ENCODE data around the gene CD180. TPM values are rescaled to one million over a fixed set of nuclear protein-coding genes. Genes with fewer than 3 reads are reported as not detected.

CD180 gene
- total and polyA plus RNA-seq, 2 experiments from 2014 or later = 0.07 TPM; not detected in 1

DNA sequence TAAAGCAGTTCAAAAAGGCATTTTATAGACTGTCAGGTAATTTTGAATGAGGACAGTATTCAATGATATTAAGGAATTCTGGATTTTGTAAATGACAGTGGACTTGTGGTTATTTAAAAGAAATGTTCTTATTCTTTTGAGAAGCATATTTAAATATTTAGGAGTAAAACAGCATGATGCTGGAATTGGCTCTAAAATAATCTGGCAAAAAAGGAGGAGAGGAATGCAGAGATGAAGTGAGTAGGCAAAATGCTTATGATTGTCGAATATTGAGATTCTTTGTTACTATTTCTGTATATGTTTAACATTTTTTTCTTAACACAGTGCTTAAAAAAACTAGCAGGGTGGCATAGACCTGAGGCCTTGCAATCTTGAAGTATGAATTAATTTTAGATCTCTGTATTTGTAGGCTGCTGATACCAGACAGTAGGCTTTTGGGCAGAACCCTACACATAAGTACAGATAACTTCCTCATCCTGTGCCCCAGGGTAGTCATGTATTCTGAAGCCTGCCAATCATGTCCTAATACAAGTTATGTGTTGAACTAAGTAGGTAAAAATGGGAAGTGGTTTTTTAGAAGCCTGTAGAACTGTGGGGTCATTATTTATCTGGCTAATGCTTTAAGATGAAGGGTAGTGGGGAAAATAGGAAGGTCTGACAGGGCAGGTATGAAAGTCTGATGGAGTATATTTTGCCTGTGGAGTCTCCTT lies 9.4 kb downstream of the CD180 start:
- Histone ChIP-seq H3K27me3 (no peaks in the 10 kb centered on the region), H3K36me3 (replicated peaks; ENCODE audit: insufficient read depth, low read depth) (no peaks in the 10 kb centered on the region), H3K4me1 (ENCODE audit: insufficient read depth) (peaks cover 7% of the 10 kb centered on the region), H3K4me3 (no peak overlapping the region), H2AFZ (no peak overlapping the region), H3K27ac (no peak overlapping the region), H3K9me2 (replicated peaks; ENCODE audit: insufficient read depth) (no peaks in the 10 kb centered on the region), H4K20me1 (ENCODE audit: insufficient read depth, poor library complexity, severe bottlenecking) (no peaks in the 10 kb centered on the region), H3K79me2 (no peaks in the 10 kb centered on the region), H3K4me2 (no peak overlapping the region), H3K9me3 (ENCODE audit: low read depth) (no peaks in the 10 kb centered on the region)
- no peak for DNase-seq (ENCODE audit: low spot score)
- 89% methylated on average over 1 of the region's 1 CpG for WGBS (ENCODE audit: low lambda C conversion rate, missing lambda C conversion rate)
- TF ChIP-seq EZH2phosphoT487 (IDR thresholded peaks at IDR 0.05; ENCODE audit: low read depth, severe bottlenecking, unreplicated experiment) (no peak), EZH2 (IDR thresholded peaks at IDR 0.05; ENCODE audit: borderline replicate concordance) (no peak)
- TF ChIP-seq, protein P1, sequence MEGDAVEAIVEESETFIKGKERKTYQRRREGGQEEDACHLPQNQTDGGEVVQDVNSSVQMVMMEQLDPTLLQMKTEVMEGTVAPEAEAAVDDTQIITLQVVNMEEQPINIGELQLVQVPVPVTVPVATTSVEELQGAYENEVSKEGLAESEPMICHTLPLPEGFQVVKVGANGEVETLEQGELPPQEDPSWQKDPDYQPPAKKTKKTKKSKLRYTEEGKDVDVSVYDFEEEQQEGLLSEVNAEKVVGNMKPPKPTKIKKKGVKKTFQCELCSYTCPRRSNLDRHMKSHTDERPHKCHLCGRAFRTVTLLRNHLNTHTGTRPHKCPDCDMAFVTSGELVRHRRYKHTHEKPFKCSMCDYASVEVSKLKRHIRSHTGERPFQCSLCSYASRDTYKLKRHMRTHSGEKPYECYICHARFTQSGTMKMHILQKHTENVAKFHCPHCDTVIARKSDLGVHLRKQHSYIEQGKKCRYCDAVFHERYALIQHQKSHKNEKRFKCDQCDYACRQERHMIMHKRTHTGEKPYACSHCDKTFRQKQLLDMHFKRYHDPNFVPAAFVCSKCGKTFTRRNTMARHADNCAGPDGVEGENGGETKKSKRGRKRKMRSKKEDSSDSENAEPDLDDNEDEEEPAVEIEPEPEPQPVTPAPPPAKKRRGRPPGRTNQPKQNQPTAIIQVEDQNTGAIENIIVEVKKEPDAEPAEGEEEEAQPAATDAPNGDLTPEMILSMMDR (IDR thresholded peaks at IDR 0.05; ENCODE audit: poor library complexity) = no peak

DNA sequence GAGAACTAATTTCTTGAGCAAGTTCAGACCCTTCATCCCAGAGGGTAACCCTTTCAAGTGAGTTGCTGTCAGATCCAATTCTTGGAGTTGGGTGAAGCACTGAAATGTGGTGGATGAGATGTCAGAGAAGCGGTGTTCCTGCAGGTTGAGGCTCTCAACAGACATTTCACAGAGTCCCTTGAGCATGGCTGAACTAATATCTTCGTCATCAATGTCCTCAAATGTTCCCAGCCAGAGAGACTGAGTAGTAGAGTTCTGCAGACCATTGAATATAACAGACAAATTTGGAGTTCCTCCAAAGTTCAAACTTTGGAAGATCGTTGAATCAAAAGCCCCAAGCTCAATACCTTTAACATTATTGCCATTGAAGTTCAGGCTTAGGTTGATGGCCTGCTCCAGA lies 12.7 kb downstream of the CD180 start:
- 92% methylated on average over 3 of the region's 3 CpGs for WGBS (ENCODE audit: low lambda C conversion rate, missing lambda C conversion rate)
- H3K27me3 ChIP-seq = no peaks in the 10 kb centered on the region

DNA sequence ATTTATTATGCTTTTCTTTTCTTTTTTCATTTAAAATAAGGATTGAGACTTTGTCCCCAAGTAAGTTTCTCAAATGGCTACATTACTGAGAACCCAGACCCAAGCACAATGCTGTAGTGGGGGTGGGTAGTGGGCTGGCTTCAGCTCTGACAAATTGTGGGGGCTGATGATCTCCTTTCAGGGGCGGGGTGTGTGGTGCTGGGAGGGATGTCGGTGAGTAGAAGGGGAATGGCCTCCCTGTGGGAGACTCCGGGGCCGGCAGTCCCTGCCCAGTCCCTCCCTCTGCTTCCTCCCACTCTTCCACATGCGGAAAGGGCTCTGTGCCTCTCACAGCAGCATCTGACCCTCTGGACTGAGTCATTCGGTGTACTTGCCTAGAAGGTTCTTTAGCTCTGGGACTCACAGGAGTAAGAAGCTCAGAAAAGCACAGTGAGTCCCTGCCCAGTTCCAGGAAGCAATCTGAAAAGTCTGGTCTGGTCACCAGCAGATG lies 14.3 kb downstream of the CD180 start:
- no peaks in the 10 kb centered on the region for H3K9me2 ChIP-seq (replicated peaks; ENCODE audit: insufficient read depth)
- H3K9me3 ChIP-seq (ENCODE audit: low read depth) = no peaks in the 10 kb centered on the region
- TF ChIP-seq EZH2 (IDR thresholded peaks at IDR 0.05; ENCODE audit: borderline replicate concordance) = no peak
- TF ChIP-seq, protein P1 (IDR thresholded peaks at IDR 0.05; ENCODE audit: poor library complexity) = no peak
- TF ChIP-seq EZH2phosphoT487 (IDR thresholded peaks at IDR 0.05; ENCODE audit: low read depth, severe bottlenecking, unreplicated experiment) = no peak
- H2AFZ ChIP-seq = peak overlapping the region; percentile 46
- H3K4me2 ChIP-seq = peak overlapping the region; percentile 39
- peak overlapping the region; percentile 54 for H3K27ac ChIP-seq
- H4K20me1 ChIP-seq (ENCODE audit: insufficient read depth, poor library complexity, severe bottlenecking) = no peaks in the 10 kb centered on the region
- no peaks in the 10 kb centered on the region for H3K79me2 ChIP-seq
- WGBS (ENCODE audit: low lambda C conversion rate, missing lambda C conversion rate) = 11% methylated on average over 6 of the region's 6 CpGs
- H3K27me3 ChIP-seq = no peaks in the 10 kb centered on the region
- peak; percentile 77 for DNase-seq (ENCODE audit: low spot score)
- no peak overlapping the region for H3K4me3 ChIP-seq
- H3K36me3 ChIP-seq (replicated peaks; ENCODE audit: insufficient read depth, low read depth) = no peaks in the 10 kb centered on the region
- H3K4me1 ChIP-seq (ENCODE audit: insufficient read depth) = peaks cover 8% of the 10 kb centered on the region

More for the DNA sequence above, 12.7 kb downstream of the CD180 start:
- Histone ChIP-seq H3K9me2 (replicated peaks; ENCODE audit: insufficient read depth) (no peaks in the 10 kb centered on the region), H3K9me3 (ENCODE audit: low read depth) (no peaks in the 10 kb centered on the region), H3K4me2 (no peak overlapping the region), H3K36me3 (replicated peaks; ENCODE audit: insufficient read depth, low read depth) (no peaks in the 10 kb centered on the region), H2AFZ (no peak overlapping the region), H4K20me1 (ENCODE audit: insufficient read depth, poor library complexity, severe bottlenecking) (no peaks in the 10 kb centered on the region), H3K4me3 (no peak overlapping the region), H3K4me1 (ENCODE audit: insufficient read depth) (peaks cover 8% of the 10 kb centered on the region), H3K79me2 (no peaks in the 10 kb centered on the region), H3K27ac (no peak overlapping the region)
- DNase-seq (ENCODE audit: low spot score) = no peak
- no peak for TF ChIP-seq EZH2phosphoT487 (IDR thresholded peaks at IDR 0.05; ENCODE audit: low read depth, severe bottlenecking, unreplicated experiment)
- TF ChIP-seq, protein P1 (IDR thresholded peaks at IDR 0.05; ENCODE audit: poor library complexity) = no peak
- TF ChIP-seq EZH2 (IDR thresholded peaks at IDR 0.05; ENCODE audit: borderline replicate concordance) = no peak
